ENCODE measurements around the gene TBC1D13. TPM values are rescaled to one million over a fixed set of nuclear protein-coding genes. Genes with fewer than 3 reads are reported as not detected.
A peak's percentile ranks its signal among the peaks of the same experiment; 100 is the strongest.

Gene TBC1D13
- total and polyA plus RNA-seq, 9 of the 15 experiments (the other 6 are each of a cell fraction or from before 2014, with no cell fraction given), result 2.3 to 28.7 (median 11.4) TPM

- no peak for TF ChIP-seq THRA (IDR thresholded peaks at IDR 0.05)
- no peak for TF ChIP-seq SREBF1 (IDR thresholded peaks at IDR 0.05; ENCODE audit: borderline replicate concordance, low read depth, low read length)
- no peak for TF ChIP-seq E2F8 (IDR thresholded peaks at IDR 0.05; ENCODE audit: low read depth, partially characterized antibody)
- TF ChIP-seq EHMT2 (IDR thresholded peaks at IDR 0.05), result 0 out of 2 replicates have a peak, but pooled peaks have one; percentile 35
- TF ChIP-seq ZFP1 (CRISPR knock-in tag; IDR thresholded peaks at IDR 0.05), result no peak
- TF ChIP-seq ZBTB7A (IDR thresholded peaks at IDR 0.05; ENCODE audit: borderline replicate concordance, control insufficient read depth, low read depth, low read length), result no peak
- 0 out of 2 replicates have a peak, but pooled peaks have one; percentile 28 for TF ChIP-seq ZNF589 (CRISPR knock-in tag; IDR thresholded peaks at IDR 0.05; ENCODE audit: low read depth)
- TF ChIP-seq RBM22 (IDR thresholded peaks at IDR 0.05; ENCODE audit: low read depth, low read length, poor library complexity, severe bottlenecking), result no peak
- TF ChIP-seq EGR1 (conservative IDR thresholded peaks at IDR 0.05), result peak; percentile 72
- no peak for TF ChIP-seq ZNF609 (CRISPR knock-in tag; IDR thresholded peaks at IDR 0.05; ENCODE audit: borderline replicate concordance)
- no peak for TF ChIP-seq ARID4B (CRISPR knock-in tag; IDR thresholded peaks at IDR 0.05)
- no peak for TF ChIP-seq ZNF766 (CRISPR knock-in tag; conservative IDR thresholded peaks at IDR 0.05)
- TF ChIP-seq ZNF316 (IDR thresholded peaks at IDR 0.05), result 0 out of 2 replicates have a peak, but pooled peaks have one; percentile 15
These were observed 58.3 kb downstream of the TBC1D13 start (continued) for GRCh38 chr9:128845186-128845931.
